H1 (cell line): ENCODE data around the gene TOM1. TPM values are rescaled to one million over a fixed set of nuclear protein-coding genes. Genes with fewer than 3 reads are reported as not detected.
A peak's percentile ranks its signal among the peaks of the same experiment; 100 is the strongest.

ENCODE experiments used
- ASH2L ChIP-seq: fragments of 200-600, 300-600 bp; sonication (generic); IDR thresholded peaks from one replicate; pipeline ENCODE4 v1.7.1; 2017; ENCODE audit warnings: low read length
- BACH1 ChIP-seq: IDR thresholded peaks from 2 replicates; pipeline ENCODE4 v1.6.1; 2012; ENCODE audit warnings: low read length, improper control_type of control experiment
- CREB1 ChIP-seq: IDR thresholded peaks from 2 replicates; pipeline ENCODE4 v1.6.1; 2012; ENCODE audit warnings: inconsistent platforms
- CTCF ChIP-seq, 3 experiments: IDR thresholded peaks; 1 replicate in 2 of 3; 2 replicates in 1 of 3; pipeline versions ENCODE4 v1.5.1 to v1.6.1; 2011; ENCODE audit warnings: low read length in 3 of 3, mild to moderate bottlenecking in 3 of 3, inconsistent platforms in 2 of 3, low read depth in 1 of 3, moderate library complexity in 1 of 3; ENCODE audit not compliant: insufficient read depth in 1 of 3; ENCODE audit errors: control extremely low read depth in 1 of 3
- HDAC2 ChIP-seq, 2 experiments: fragments of 300-600 bp in 1 of 2; sonication (generic) in 1 of 2; IDR thresholded peaks; 2 replicates each; pipeline ENCODE4 v1.6.1; 2011 to 2012; ENCODE audit warnings: low read depth in 2 of 2, low read length in 2 of 2, mild to moderate bottlenecking in 2 of 2, moderate library complexity in 2 of 2, borderline replicate concordance in 1 of 2, inconsistent platforms in 1 of 2
- JUND ChIP-seq: IDR thresholded peaks from 2 replicates; pipeline ENCODE4 v1.6.1; 2011; ENCODE audit warnings: mild to moderate bottlenecking, improper control_type of control experiment, low read length
- POLR2AphosphoS5 ChIP-seq: IDR thresholded peaks from 2 replicates; pipeline ENCODE4 v1.6.1; 2011; ENCODE audit warnings: low read depth, low read length
- RXRA ChIP-seq: IDR thresholded peaks from 2 replicates; pipeline ENCODE4 v1.6.1; 2011; ENCODE audit warnings: low read depth, mild to moderate bottlenecking, low read length, moderate library complexity; ENCODE audit not compliant: insufficient read depth
- SIN3A ChIP-seq, 2 experiments: IDR thresholded peaks in 1 of 2; conservative IDR thresholded peaks in 1 of 2; 2 replicates each; pipeline ENCODE4 v1.6.1; 2011 to 2012; ENCODE audit warnings: low read length in 2 of 2, improper control_type of control experiment in 1 of 2, low read depth in 1 of 2, mild to moderate bottlenecking in 1 of 2
- polyA plus RNA-seq, 7 experiments: library from polyadenylated mRNA; depleted of rRNA in 3 of 7; stranded (reverse) in 5 of 7; unstranded in 2 of 7; fragments of >200 nt in 5 of 7; fragments of 200-250 nt in 2 of 7; gene quantifications; 1 replicate in 5 of 7; 2 replicates in 1 of 7; 4 replicates in 1 of 7; pipeline versions ENCODE4 v1.2.1 to v1.2.3, GENCODE V29; 2011 to 2013; ENCODE audit warnings: missing spikeins in 2 of 7, mixed read lengths in 2 of 7
- total RNA-seq: library from RNA; stranded (reverse); fragmentation: NEBNext Ultra II Directional; extraction: Animal tissue kit (Norgen Biotek cat#: 25700); gene quantifications from 2 replicates; pipeline ENCODE4 v1.2.1, GENCODE V29; 2021

The TOM1 gene
- total and polyA plus RNA-seq, 2 of the 8 experiments (the other 6 are each of a cell fraction or from before 2014, with no cell fraction given) = 25.1 to 39.2 TPM

GRCh38 chr22:35350539-35351503 lies 51.1 kb downstream of the TOM1 start (continued):
- TF ChIP-seq JUND (0 out of 2 replicates have a peak, but pooled peaks have one; percentile 32), HDAC2 (IDR thresholded peaks at IDR 0.05; ENCODE audit: borderline replicate concordance in 1 of 2, low read depth in 2 of 2, low read length in 2 of 2) (no peak), CTCF (IDR thresholded peaks at IDR 0.05; ENCODE audit: control extremely low read depth in 1 of 3, insufficient read depth in 1 of 3, low read depth in 1 of 3, low read length in 3 of 3) (peak; percentile 87 to 93 (median 89)), CREB1 (peak; percentile 28; the same call in 1 of the 2 replicates), ASH2L (peak; percentile 46), RXRA (no peak), BACH1 (peak; percentile 72), POLR2AphosphoS5 (0 out of 2 replicates have a peak, but pooled peaks have one; percentile 21), SIN3A (conservative IDR thresholded peaks at IDR 0.05 in 1 of 2, IDR thresholded peaks at IDR 0.05 in 1 of 2; ENCODE audit: low read depth in 1 of 2, low read length in 2 of 2) (peak in 1 of 2 experiments; percentile 46; a peak in 1 of 4 replicates)
